PFSK-1 (cell line): ENCODE data around the gene MEGF11.

Experiments
- POLR2AphosphoS5 ChIP-seq: IDR thresholded peaks from 2 replicates; pipeline ENCODE4 v1.6.1; 2012; ENCODE audit warnings: low read depth, mild to moderate bottlenecking, control low read depth, low read length, moderate library complexity
- SIN3A ChIP-seq: IDR thresholded peaks from 2 replicates; pipeline ENCODE4 v1.6.1; 2012; ENCODE audit warnings: mild to moderate bottlenecking, low read length, moderate library complexity, borderline replicate concordance; ENCODE audit not compliant: insufficient read depth

GRCh38 chr15:66139591-66140207, 113.9 kb downstream of the MEGF11 start:
- TF ChIP-seq SIN3A (no peak), POLR2AphosphoS5 (no peak)
